H1 (cell line): Measurements from ENCODE around the gene WASF1.

Experiments used
- EZH2 ChIP-seq: fragments of 200-600 bp; sonication (generic); IDR thresholded peaks from 2 replicates; pipeline ENCODE4 v1.7.1; 2012; ENCODE audit warnings: low read depth, mild to moderate bottlenecking, moderate library complexity, low read length, inconsistent platforms; ENCODE audit not compliant: severe bottlenecking
- GABPA ChIP-seq: IDR thresholded peaks from 2 replicates; pipeline ENCODE4 v1.6.1; 2011; ENCODE audit warnings: mild to moderate bottlenecking, low read length, moderate library complexity, borderline replicate concordance; ENCODE audit not compliant: insufficient read depth
- JUND ChIP-seq: IDR thresholded peaks from 2 replicates; pipeline ENCODE4 v1.6.1; 2011; ENCODE audit warnings: mild to moderate bottlenecking, improper control_type of control experiment, low read length
- POLR2A ChIP-seq, 2 experiments: IDR thresholded peaks; 1 replicate in 1 of 2; 2 replicates in 1 of 2; pipeline ENCODE4 v1.6.1; 2011; ENCODE audit warnings: low read depth in 2 of 2, low read length in 2 of 2, mild to moderate bottlenecking in 2 of 2; ENCODE audit errors: control extremely low read depth in 1 of 2
- POLR2AphosphoS5 ChIP-seq: IDR thresholded peaks from 2 replicates; pipeline ENCODE4 v1.6.1; 2011; ENCODE audit warnings: low read depth, low read length
- RNF2 ChIP-seq: fragments of 200-900, 300-1000 bp; sonication (generic); IDR thresholded peaks from 2 replicates; pipeline ENCODE4 v1.7.1; 2016; ENCODE audit warnings: borderline replicate concordance, low read depth, mild to moderate bottlenecking, antibody characterized with exemption, low read length; ENCODE audit not compliant: poor library complexity, severe bottlenecking; ENCODE audit errors: missing control alignments
- SIN3A ChIP-seq, 2 experiments: IDR thresholded peaks in 1 of 2; conservative IDR thresholded peaks in 1 of 2; 2 replicates each; pipeline ENCODE4 v1.6.1; 2011 to 2012; ENCODE audit warnings: low read length in 2 of 2, improper control_type of control experiment in 1 of 2, low read depth in 1 of 2, mild to moderate bottlenecking in 1 of 2
- YY1 ChIP-seq: IDR thresholded peaks from 2 replicates; pipeline ENCODE4 v1.6.1; 2011; ENCODE audit warnings: low read depth, mild to moderate bottlenecking, low read length
- ZNF274 ChIP-seq: IDR thresholded peaks from 2 replicates; pipeline ENCODE4 v1.7.0; 2012; ENCODE audit warnings: low read length, borderline replicate concordance; ENCODE audit errors: extremely low read depth
- TF ChIP-seq, protein P1 (sequence below), 3 experiments: IDR thresholded peaks; 1 replicate in 2 of 3; 2 replicates in 1 of 3; pipeline versions ENCODE4 v1.5.1 to v1.6.1; 2011; ENCODE audit warnings: low read length in 3 of 3, mild to moderate bottlenecking in 3 of 3, inconsistent platforms in 2 of 3, low read depth in 1 of 3, moderate library complexity in 1 of 3; ENCODE audit not compliant: insufficient read depth in 1 of 3; ENCODE audit errors: control extremely low read depth in 1 of 3

DNA sequence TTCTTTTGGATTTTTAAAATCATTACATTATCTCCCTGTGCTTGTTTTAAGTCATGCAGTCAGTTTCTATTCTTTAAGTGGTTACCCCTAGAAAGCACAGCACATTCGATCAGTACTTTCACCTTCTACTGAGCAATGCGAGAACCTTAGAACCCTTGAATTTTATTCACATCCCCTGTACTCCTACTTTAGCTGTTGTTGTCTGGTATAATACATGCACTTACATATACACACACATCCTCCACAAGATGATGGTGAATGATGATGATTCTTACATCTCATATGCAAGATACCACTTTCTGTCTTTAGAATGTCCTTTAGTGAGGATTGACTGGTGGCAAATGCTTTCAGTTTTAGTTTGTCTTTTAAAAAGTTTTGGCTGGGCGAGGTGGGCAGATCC lies 6.4 kb upstream of the WASF1 start:
- TF ChIP-seq, protein P1, sequence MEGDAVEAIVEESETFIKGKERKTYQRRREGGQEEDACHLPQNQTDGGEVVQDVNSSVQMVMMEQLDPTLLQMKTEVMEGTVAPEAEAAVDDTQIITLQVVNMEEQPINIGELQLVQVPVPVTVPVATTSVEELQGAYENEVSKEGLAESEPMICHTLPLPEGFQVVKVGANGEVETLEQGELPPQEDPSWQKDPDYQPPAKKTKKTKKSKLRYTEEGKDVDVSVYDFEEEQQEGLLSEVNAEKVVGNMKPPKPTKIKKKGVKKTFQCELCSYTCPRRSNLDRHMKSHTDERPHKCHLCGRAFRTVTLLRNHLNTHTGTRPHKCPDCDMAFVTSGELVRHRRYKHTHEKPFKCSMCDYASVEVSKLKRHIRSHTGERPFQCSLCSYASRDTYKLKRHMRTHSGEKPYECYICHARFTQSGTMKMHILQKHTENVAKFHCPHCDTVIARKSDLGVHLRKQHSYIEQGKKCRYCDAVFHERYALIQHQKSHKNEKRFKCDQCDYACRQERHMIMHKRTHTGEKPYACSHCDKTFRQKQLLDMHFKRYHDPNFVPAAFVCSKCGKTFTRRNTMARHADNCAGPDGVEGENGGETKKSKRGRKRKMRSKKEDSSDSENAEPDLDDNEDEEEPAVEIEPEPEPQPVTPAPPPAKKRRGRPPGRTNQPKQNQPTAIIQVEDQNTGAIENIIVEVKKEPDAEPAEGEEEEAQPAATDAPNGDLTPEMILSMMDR (IDR thresholded peaks at IDR 0.05; ENCODE audit: control extremely low read depth in 1 of 3, insufficient read depth in 1 of 3, low read depth in 1 of 3, low read length in 3 of 3): no peak
- no peak for TF ChIP-seq SIN3A (conservative IDR thresholded peaks at IDR 0.05 in 1 of 2, IDR thresholded peaks at IDR 0.05 in 1 of 2; ENCODE audit: low read depth in 1 of 2, low read length in 2 of 2)
- no peak for TF ChIP-seq YY1
- TF ChIP-seq POLR2A (IDR thresholded peaks at IDR 0.05; ENCODE audit: control extremely low read depth in 1 of 2, low read depth in 2 of 2, low read length in 2 of 2): no peak
- TF ChIP-seq ZNF274: no peak
- no peak for TF ChIP-seq GABPA
- no peak for TF ChIP-seq JUND
- no peak for TF ChIP-seq EZH2
- no peak for TF ChIP-seq RNF2
- TF ChIP-seq POLR2AphosphoS5: no peak
